Activated CD4-positive, alpha-beta T cell treated with anti-CD3 and anti-CD28 coated beads, Interleukin-2, Interleukin-6, amounts not matched to agents 100 ng/mL and 50 ng/mL, durations not matched to agents 16 hours and 8 hours (primary cell): ENCODE measurements around the gene SHANK1.

ENCODE experiments used
- DNase-seq: peaks from one replicate; pipeline ENCODE4 v3.0.0-alpha.2; 2020

Gene SHANK1

DNA sequence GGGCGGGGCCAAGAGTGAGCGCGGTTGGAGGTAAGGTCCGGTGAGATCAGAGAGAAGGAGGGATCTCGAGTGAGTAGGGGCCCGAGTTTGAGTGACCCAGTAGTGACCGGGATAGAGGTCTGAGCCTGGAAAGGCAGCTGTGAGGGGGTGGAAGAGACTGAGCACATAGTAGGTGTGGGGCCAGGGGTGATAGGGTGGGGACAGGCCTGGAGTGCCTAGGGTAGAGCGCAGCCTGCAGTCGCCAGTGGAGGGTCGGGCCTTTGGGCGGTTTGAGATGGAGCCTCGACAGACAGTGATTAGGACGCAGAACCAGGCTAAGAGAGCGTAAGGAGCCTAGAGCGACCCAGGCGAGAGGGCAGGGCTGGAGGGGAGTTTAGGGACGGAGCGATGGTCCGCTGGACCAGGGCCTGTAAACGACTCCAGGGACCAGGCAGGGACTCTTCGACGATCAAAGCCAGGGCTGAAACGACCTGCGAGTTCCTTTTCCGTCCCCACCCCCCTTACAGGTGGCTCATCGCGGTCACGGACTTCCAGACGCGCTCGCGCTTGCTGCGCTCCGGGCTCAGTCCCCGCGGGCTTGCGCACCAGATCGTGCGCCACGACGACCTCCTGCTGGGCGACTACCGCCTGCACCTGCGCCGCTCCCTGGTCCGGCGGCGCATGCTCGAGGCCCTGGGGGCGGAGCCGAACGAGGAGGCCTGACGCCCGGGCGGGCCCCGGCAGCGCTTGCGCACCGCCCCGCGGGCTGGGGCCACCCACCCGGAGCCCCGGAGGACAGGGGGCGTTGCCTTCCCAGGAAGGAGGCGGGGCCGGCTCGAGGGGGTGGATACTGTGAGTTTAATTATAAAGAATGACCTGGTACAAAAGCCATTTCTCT, 60.9 kb downstream of the SHANK1 start:
- DNase-seq, result peak; percentile 79

DNA sequence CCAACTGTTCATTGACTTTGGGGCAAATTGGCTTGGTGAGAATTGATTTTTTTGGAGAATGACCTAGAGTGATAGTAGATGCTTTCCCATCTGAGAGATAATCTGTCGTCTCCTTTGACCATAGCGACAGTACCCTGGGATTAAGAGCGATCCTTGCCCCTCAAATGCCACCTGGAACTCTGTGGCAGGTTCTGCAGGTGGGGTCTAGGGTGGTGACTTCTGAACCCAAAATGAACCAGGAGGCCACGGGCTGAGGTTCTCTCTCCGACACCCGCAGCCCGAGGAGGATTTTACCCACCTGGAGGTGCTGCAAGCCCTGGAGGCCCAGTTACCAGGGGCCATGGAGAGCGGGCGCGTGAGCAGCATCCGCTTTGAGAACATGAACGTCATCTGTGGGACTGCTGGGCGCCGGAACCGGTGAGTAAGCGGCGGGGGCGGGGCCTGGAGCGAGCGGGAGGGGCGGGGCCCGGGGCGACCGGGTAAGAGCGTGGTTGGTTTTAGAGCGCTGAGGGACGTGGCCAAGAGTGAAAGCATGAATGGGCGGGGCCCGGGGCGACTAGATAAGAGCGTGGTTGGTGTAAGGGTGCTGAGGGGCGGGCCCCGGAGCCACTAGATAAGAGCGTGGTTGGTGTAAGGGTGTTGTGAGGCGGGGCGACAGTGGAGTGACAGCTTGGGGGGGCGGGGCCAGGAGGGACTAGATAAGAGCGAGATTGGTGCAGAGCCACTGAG, 61.7 kb downstream of the SHANK1 start:
- DNase-seq, result peak; percentile 94

DNA sequence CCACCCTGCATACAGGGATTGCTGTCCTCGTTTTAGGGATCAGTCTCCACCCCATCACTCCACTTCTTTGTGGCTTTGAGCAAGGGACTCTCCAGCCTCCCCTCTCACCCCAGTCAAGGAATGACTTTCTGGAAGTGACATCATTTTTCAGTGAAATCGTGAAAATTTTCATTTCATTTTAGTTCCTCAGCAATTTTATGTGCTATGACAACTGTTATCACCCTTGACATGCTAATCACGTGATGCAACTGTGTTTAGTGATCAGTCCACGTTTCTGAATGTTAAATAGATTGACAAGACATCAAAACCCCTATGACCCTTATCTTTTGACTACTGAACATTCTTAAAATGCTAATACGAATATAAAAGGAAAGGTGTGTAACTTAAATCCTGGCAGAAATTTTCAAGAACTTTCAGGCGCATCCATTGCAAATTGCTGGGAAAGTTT, 62.4 kb downstream of the SHANK1 start:
- peak; percentile 12 for DNase-seq

DNA sequence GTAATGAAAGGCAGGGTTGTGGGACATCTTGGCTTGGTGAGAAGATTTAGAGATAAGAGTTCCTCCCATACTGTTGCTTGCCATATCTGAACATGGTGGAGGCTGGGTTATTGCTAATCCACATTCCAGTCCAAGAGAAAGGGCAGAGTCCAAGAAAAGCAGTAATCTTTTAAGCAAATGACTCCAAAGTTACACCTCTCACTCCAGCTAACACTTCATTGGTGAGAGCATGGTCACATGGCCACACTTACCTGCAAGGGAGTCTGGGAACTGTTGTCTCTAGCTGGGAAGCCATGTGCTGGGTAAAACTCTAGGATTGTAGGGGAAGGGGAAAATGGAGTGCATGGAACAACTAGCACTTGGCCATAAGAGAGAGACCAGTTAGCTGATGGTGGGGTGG, 64.7 kb downstream of the SHANK1 start:
- DNase-seq, result no peak

DNA sequence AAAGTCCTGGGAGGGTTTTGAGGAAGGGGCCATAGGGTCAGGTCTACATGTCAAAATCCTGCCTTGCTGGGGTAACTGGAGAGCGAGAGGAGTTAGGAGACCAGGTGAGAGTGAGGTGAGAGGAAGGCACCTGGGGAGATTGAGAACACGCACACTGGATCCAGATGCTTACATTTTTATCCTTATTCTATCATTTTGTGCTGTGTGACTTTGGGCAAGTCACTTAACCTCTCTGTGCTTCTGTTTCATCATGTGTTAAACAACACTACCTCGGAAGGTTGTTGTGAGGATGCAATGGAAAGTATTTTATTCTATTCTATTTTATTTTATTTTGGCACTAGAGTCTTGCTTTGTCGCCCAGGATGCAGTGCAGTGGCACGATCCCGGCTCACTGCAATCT, 66.9 kb downstream of the SHANK1 start:
- no peak for DNase-seq

DNA sequence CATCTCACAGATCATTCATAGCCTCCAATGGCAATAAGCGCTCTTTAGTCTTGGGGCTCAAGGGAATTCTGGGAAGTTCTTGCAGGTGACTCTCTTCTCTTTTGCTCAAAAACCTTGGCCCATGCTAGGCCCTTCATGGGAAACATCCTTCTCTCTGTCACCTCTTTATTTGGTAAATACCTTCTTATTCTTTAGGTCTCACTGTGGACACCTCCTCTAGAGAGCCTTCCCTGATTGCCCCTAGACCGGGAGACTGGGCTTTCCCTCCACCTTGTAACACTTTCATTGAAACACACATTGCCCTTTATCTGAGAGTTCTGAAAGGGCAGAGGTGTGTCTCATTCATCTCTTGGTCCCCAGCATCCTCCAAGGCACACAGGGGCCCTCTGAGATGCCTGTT, 68.4 kb downstream of the SHANK1 start:
- no peak for DNase-seq

DNA sequence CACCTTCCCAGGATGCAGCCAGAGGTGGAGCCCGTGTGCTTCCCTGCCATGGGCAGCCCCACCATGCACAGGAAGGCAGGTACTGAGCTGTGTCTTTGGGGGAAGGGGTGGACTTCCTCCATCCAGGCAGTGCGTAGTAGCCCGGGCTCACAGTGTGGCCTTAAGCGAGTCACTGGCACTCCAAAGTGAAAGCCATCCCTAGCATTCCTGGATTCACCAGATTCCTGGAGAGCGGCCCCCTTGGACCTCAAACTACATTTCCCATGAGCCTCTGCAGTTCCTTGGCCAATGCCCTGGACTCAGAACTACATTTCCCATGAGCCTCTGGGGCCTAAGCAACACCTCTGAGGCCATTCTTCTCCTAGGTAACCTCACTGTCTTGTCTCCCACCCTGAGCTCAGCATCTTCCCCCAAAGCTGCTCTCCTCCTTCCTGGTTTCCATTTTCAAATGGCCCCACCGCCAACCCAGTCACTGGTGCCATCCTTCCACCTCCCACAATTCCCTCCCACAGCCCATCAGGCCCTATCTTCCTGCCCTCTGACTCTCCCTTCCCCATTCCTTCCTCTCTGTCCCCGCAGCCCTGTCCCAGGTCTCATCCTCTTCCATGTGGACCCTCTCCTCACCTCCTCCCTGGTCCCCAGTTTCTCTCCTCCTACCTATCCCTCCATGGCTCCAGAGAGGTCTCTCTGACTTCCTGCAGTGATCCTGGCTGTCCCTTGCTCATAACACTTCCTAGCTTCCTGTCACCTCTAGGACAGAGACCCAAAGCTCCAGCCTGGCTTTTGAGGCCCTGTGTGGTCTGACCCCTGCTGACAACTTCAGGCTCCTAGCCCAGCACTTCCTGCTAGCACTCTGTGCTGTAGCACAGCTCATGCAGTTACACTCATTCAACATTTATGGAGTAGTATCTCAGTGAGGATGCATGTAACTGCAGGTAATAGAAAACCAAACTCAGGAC, 69.9 kb downstream of the SHANK1 start, which contains the start of gene C19orf81:
Gene C19orf81, plus strand, starts transcription at position 13 of the 959 bp plus-strand sequence. Its CDS starts 0 bp downstream, at position 13.
- peak; percentile 13 for DNase-seq

DNA sequence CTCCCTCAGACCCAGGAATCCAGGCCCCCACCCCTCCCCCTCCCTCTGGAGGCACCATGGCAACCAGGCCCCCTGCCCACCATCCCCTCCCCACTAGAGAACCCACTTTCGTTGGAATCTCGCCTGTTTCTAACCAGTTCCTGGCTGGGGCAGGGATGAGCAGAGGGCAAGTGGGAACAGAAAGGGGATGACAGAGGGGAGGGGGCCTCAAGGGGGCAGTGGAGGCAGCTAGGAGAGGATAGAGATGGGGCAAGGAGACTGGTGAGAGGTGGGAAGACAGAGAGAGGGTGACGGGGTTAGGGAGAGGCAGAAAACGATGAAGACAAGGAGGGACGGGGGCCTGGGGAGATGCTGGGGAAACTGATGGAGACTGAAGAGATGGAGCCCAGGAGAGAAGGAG, 70.9 kb downstream of the SHANK1 start:
- no peak for DNase-seq

DNA sequence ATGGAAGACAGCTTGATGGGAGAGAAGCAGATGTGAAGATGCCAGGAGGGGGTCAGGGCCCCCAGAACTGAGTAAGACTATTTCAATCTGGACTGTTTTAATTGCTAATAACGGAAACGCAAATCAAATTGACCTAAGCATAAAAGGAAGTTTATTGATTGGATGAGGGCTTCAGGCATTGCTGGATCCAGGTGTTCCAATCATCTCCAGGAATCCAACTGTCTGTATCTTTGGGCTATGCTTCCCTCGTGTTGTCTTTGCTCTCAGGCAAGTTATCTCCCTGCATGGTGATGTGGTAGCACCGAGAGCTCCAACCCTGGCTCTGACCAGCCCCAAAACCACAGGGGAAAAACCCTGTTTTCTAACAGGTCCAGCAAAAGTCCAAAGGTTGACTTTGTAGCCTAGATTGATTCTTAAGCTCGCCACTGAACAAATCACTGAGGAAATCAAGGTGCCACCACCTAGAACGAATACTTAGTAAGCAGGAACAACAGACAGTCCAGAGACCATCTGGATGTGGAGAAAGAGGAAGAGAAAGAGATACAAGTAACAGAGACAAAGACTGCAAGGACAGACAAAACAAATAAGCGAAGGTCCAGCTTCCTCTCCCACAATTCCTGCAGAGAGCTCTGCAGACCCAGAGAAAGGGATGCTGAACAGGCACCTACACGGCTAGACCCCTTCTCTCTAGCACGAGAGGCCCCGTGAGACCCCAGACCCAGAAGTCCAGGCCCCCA, 71.6 kb downstream of the SHANK1 start:
- no peak for DNase-seq

DNA sequence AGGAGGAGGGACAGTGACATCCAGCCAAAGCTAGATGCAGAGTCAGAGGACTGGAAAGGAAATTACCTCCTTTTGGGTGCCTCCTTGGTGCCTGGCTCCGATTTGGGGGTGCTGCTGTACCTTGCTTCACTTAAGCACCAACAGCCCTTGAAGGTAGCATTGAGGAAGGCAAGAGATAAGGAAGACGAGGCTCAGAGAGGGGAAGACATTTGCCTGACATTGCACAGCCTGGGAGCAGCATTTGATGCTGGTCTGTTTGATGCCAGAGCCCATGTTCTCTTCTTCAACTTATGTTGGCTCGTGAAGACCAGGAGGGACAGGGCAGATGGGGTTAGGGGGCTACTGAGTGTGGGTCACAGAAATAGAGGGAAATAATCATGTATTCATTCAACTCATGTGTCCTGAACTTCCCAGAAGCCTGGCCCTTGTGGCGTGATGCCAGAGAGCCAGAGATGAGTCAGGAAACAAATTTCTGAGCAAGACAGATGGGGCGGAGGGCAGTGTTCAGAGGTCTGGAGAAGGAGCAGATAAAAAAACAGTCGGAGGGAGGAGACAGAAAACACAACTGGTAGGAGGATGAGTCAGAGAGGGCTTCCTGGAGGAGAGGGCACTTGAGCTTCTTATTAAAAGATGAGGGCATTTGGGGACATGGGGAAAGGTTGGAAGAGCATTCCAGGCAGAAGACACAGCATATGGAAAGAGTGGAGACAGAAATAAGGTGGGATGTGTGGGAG, 73.4 kb downstream of the SHANK1 start:
- no peak for DNase-seq

DNA sequence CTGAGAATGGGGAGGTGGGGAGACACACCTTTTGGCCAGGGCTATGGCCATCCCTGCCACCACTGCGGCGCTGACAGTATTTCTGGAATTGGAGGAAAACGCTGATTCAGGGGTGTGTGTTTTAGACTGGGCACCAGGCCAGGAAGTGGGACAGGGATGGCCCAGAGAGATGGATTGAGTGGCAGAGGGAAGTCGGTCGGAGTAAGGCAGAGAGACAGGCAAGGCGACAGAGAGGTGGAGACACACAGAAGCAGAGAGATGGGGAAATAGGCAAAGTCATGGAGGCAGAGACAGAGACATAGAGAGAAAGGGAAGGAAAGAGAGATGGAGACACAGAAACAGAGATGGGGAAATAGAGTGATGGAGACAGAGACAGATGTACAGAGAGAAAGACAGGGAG, 74.5 kb downstream of the SHANK1 start:
- no peak for DNase-seq

DNA sequence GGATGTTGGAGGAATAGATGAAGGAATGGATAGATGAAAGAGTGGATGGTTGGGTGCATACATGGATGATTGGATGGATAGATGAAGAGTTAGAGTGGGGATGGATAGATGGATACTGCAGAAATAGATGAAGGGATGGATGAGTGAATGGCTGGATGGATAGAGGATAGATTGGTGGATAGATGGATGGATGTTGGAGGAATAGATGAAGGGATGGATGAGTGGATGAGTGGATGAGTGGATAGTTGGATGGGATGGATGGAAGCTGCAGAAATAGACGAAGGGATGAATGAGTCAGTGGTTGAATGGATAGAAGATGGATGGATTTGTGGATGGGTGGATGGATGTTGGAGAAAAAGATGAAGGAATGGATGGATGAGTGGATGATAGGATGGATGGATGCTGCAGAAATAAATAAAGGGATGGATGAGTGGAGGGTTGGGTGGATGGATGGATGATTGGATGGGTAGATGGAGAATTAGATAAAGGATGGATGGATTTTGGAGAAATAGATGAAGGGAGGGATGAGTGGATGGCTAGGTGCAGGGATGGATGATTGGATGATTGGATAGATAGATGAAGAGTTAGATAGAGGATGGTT, 75.2 kb downstream of the SHANK1 start:
- DNase-seq, result no peak

DNA sequence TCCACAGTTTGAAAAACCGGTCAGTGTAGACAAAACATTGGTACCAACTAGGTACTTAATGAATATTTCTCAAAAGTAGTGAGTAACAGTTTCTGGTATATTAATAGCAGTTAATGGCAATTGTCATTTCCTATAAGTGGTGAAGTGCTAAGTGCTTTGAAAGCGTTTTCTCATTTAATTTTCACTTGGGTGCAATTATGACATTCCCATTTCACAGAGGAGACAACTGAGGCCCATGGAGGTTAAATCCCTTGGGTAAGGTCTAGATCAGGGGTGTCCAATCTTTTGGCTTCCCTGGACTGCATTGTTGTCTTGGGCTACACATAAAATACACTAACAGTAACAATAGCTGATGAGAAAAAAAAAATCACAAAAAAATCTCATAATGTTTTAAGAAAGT, 79.2 kb downstream of the SHANK1 start:
- DNase-seq, result no peak

DNA sequence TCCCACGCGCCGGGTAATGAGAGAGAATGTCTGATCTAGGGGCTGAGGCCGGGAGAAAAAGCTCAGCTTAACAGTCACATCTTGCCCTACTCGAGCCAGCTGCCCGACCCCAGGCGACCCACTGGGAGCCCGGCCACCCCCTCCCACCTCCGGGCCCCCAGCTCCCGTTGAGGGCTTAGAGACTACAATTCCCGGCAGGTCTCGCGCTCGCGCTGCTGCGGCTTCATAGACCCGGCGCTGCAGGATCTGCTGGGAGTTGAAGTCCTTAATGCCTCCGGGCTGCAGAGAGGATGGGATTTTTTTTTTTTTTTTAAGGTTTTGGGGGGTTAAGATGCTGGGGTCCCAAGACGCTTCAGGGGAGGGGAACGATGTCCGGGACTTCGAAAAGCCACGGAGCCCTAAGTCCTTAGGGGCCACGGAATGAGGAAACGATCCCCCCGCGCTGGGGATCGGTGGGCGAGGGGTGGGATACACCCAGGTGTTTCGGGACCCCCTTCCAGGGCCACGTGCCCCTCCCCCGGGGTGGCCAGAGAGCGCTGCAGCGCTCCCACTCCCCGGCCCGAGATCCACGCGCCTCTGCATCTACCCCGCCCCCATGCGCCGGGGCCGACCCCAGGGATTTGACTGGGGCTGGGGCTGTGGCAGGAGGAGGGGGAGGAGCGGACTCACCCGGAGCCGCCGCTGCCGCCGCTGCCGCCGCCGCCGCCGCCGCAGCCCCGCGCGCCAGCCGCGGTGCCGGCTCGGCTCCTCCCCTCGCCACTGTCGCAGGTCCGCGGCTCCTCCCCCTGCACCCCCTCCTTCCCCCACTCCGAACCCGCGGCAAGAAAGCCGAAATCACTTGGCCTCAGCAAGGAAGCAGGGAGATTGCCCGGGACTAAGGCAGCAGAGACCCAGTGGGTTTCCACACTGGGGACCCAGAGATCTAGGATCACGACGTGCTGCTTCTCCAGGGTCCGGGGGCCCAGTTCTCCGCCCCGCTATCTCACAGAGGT, 80.2 kb downstream of the SHANK1 start, which contains the start of gene SYT3:
Gene SYT3, minus strand, starts transcription at position 761 of the 992 bp plus-strand sequence. CDS start 2,470 bp downstream, outside the sequence.
- peak; percentile 42 for DNase-seq

DNA sequence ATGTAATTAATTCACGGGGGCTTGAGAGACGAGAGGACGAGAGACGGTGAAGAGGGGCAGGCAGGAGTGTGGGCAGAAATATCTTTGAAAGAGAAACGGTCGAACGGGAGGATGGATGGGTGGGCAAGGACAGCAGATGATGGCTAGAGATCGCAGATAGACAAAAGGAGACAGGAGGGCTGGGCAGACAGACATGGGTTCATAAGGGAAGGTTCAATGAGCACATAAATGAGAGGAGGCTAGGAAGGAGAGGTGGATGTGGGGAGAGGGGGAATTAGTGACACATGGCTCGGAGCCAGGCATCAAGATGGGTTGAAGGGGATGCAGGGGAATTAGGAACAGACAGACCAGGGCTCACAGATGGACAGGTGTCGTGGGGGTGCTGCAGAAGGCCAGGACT, 81.0 kb downstream of the SHANK1 start:
- DNase-seq, result no peak

DNA sequence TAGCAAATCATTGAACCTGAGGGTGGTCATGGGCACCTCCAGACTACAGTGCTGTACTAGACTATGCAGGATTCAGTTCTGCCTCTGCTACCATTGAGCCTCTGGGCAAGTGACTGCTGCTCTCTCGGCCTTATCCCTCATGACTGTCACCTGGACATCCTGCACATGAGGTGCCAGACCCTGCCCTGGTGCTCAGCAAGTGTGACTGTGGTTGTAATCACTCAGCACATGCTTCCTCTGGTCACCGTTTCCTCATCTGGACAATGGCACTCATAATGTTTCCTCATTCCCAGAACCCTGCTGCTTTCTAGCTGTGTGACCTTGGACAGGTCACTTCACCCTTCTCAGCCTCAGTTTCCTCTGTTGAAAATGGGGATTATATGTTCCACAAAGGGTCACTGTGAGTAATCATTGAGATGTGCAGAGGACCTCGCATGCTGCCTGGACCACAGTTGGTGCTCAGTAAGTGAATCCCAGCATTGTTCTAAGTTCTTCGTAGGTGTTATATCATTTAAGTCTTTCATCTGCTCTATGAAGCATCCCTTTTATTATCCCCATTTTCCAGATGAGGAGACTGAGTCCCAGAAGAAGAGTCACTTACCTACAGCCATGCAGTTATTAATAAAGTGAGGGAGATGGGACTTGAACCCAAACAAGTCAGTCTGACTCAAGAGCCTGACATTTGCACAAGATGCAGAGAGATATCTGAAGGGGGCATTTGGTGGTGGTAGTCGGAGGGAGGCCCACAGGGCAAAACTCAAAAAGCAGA, 83.1 kb downstream of the SHANK1 start:
- DNase-seq, result no peak

DNA sequence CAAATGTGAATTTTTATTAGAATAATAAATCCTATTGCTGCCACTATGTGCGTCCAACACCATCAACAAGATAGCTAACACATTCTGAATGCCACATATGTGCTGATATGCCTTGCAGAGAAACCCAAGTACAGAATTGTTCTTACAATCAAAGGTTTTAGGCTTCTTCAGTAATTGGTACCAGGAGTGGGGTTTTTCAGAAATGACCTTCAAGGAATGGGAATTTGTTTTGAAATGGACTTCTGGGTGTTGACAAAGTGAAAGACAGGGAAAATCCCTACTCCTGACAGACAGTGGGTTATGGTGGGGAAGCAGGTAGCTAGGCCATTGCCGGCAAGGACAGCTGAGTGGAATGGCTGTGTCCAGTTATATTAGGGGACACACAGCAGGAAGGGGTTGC, 85.6 kb downstream of the SHANK1 start:
- DNase-seq, result no peak

DNA sequence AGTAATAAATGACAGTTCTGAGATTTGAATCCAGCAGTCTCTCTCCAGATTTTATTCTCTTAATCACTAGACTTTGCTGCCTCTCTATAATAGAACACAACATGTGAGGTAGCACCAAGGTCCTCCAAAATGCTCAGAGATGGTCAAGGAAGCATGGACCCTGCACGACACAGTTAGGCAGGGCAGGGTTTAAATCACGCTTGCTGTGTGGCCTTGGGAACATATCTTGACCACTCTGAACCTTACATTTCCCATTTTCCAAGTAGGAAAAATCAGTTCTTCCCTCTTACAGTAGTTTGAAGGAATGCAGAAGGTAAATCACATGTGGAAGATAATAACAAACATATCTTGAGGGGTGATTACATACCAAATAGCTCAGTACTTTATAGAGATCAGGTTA, 86.2 kb downstream of the SHANK1 start:
- no peak for DNase-seq
